Heart left ventricle (tissue), 16 donors: ENCODE data around the gene DAB2IP. TPM values are rescaled to one million over a fixed set of nuclear protein-coding genes. Genes with fewer than 3 reads are reported as not detected.
A peak's percentile ranks its signal among the peaks of the same experiment; 100 is the strongest.

ENCODE experiments used
- ATAC-seq, 4 donors: fragments of 200-7000 bp; cut with Tn5 transposase; one replicate each; pipeline ENCODE4 v1.9.1; 2020 to 2022; ENCODE audit warnings: moderate library complexity in 4 of 4, mild to moderate bottlenecking in 3 of 4, moderate number of reproducible peaks in 1 of 4
- DNase-seq, 5 donors: peaks; one replicate each; pipeline ENCODE4 v3.0.0-alpha.2; 2020
- H3K27ac ChIP-seq, 12 donors: fragments of 200-600 bp; sonication (generic) in 4 of 12; one replicate each; pipeline versions ENCODE4 v1.5.0 to v1.8.0; 2016 to 2022; ENCODE audit warnings: mild to moderate bottlenecking in 2 of 12
- H3K27me3 ChIP-seq, 9 donors: fragments of 200-600 bp; sonication (generic) in 2 of 9; one replicate each; pipeline versions ENCODE4 v1.5.1 to v1.8.0; 2016 to 2022; ENCODE audit warnings: mild to moderate bottlenecking in 3 of 9
- H3K36me3 ChIP-seq, 9 donors: fragments of 200-600 bp; sonication (generic) in 2 of 9; one replicate each; pipeline versions ENCODE4 v1.5.0 to v1.8.0; 2018 to 2022; ENCODE audit warnings: mild to moderate bottlenecking in 2 of 9
- H3K4me1 ChIP-seq, 12 donors: fragments of 200-600 bp; sonication (generic) in 4 of 12; one replicate each; pipeline versions ENCODE4 v1.5.0 to v1.8.0; 2016 to 2022; ENCODE audit warnings: mild to moderate bottlenecking in 3 of 12
- H3K4me3 ChIP-seq, 12 donors: fragments of 200-600 bp; sonication (generic) in 4 of 12; one replicate each; pipeline versions ENCODE4 v1.5.0 to v1.8.0; 2017 to 2022; ENCODE audit warnings: mild to moderate bottlenecking in 9 of 12, moderate library complexity in 4 of 12
- H3K9me3 ChIP-seq, 12 donors: fragments of 200-600 bp; sonication (generic) in 4 of 12; one replicate each; pipeline versions ENCODE4 v1.5.0 to v1.8.0; 2016 to 2022; ENCODE audit warnings: mild to moderate bottlenecking in 1 of 12
- POLR2A ChIP-seq, 2 donors: fragments of 450-650 bp; IDR thresholded peaks; one replicate each; pipeline ENCODE4 v1.6.1; 2017; ENCODE audit warnings: antibody characterized with exemption in 2 of 2, mild to moderate bottlenecking in 2 of 2, moderate library complexity in 2 of 2
- WGBS, 4 donors: extraction: QIAGEN DNeasy Blood & Tissue Kit in 2 of 4; methylation state at CpG; one replicate each; pipeline versions ENCODE4 v1.1.5 to v1.1.7; 2013 to 2018; 5-methylcytosine and 5-hydroxymethylcytosine counted together
- intact Hi-C, 10 donors: fragments of 100-400 bp; cut with DNase I; formaldehyde crosslinking; loops; one replicate each; pipeline versions ENCODE4 v1.11.1 to v1.14.2; 2022
- polyA plus RNA-seq, 2 donors: library from polyadenylated mRNA; stranded (reverse); fragments of 200-250 nt; gene quantifications; one replicate each; pipeline ENCODE4 v1.2.3, GENCODE V29; 2013
- total RNA-seq, 9 donors: library from RNA; depleted of rRNA in 2 of 9; stranded (reverse); fragments of >200 nt in 2 of 9; fragmentation: NEBNext Ultra II Directional in 3 of 9; extraction: Animal tissue kit (Norgen Biotek cat#: 25700) in 3 of 9; gene quantifications; one replicate each; pipeline versions ENCODE4 v1.1.0 to v1.2.4, GENCODE V29; 2016 to 2023
- TF ChIP-seq, protein P1 (sequence below), 12 donors: fragments of 200-600 bp; sonication (generic) in 4 of 12; IDR thresholded peaks; one replicate each; pipeline versions ENCODE4 v1.5.0 to v1.8.0; 2018 to 2022; ENCODE audit warnings: antibody characterized with exemption in 12 of 12, mild to moderate bottlenecking in 5 of 12
- donor health status: ischemic (EF 13 %, LVEDD 7.1; RV severe dilation, severe dysfunction).
- donor health status: healthy with polysubstance abuse.
- donor health status: DM: no; HTN: yes; CAD: no.
- donor health status: DM: no; HTN: no; CAD: no.
- donor health status: ischemic (EF 25% LVEDD 6.9; RV normal size, moderate dysfunction).
- donor health status: ischemic (EF 25% LVEDD 5.7; RV mildly dilated, moderate dysfunction).
- donor health status: healthy.
- donor health status: DM: yes; HTN: yes; CAD: no.
- donor health status: ischemic (EF 35%, LVEDD 5.7; RV mildly dilated, moderate dysfunction).
- donor health status: nonischemic (EF 11% LVEDD 7.7; RV severe dilation, severe dysfunction).
- donor health status: DM: yes; HTN: yes; CAD: no.
- donor health status: PGD.
- donor health status: ischemic (EF 29% LVEDD 5.4; RV normal size, mild dysfunction).
- donor health status: nonischemic (EF 23%, LVEDD 6.1; RV moderate dilation, normal function).

Gene DAB2IP
- total and polyA plus RNA-seq, 11 donors, result 30.9 to 103 (median 52.6) TPM

DNA sequence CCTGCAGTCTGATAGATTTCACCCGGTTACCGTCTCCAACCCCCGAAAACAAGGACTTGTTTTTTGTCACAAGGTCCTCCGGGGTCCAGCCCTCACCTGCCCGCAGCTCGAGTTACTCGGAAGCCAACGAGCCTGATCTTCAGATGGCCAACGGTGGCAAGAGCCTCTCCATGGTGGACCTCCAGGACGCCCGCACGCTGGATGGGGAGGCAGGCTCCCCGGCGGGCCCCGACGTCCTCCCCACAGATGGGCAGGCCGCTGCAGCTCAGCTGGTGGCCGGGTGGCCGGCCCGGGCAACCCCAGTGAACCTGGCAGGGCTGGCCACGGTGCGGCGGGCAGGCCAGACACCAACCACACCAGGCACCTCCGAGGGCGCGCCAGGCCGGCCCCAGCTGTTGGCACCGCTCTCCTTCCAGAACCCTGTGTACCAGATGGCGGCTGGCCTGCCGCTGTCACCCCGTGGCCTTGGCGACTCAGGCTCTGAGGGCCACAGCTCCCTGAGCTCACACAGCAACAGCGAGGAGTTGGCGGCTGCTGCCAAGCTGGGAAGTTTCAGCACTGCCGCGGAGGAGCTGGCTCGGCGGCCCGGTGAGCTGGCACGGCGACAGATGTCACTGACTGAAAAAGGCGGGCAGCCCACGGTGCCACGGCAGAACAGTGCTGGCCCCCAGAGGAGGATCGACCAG lies 121.3 kb downstream of the DAB2IP start:
- H3K36me3 ChIP-seq, result peaks cover 6 to 100% (median 89%) of the 10 kb centered on the region in 9 donors
- ATAC-seq, result peak; percentile 85 to 91 (median 88)

DNA sequence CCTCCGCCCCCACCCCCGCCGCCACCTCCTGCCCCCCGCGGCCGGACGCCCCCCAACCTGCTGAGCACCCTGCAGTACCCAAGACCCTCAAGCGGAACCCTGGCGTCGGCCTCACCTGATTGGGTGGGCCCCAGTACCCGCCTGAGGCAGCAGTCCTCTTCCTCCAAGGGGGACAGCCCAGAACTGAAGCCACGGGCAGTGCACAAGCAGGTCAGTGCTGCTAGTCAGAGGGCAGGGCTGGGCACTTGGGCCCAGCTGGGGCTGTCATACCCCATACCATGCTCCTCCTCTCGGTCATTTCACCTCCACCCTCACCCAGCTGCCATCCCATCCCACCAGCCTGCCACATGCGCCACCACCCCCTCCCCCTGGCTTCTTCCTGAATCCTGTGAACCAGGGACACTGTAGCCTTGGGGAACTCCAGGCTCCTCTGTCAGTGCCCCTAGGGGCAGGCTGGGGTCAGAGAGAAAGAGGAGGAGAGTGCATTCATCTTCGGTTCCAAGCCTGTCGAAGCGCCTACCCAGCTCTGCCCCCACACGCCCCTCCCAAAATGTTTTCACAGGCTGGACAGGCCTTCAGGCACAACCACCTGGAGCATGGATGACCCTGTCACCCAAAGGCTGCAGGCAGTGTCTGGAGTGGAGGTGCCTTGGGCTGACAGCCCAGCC lies 122.0 kb downstream of the DAB2IP start:
- WGBS, 4 donors, result 94 to 95% (median 94%) methylated on average over 6 to 18 of the region's 18 CpGs
- Histone ChIP-seq H3K27me3 (no peaks in the 10 kb centered on the region), H3K4me3 (no peak overlapping the region), H3K27ac (peak overlapping the region in 7 of 12 donors; percentile 10 to 77 (median 43)), H3K4me1 (peaks cover 0 to 63% (median 11%) of the 10 kb centered on the region in 12 donors), H3K9me3 (peaks cover 0 to 5% (median 0%) of the 10 kb centered on the region in 12 donors), H3K36me3 (peaks cover 6 to 100% (median 84%) of the 10 kb centered on the region in 9 donors)
- DNase-seq, result peak in 3 of 5 donors; percentile 8 to 23 (median 12)
- ATAC-seq, result no peak
- TF ChIP-seq, protein P1, sequence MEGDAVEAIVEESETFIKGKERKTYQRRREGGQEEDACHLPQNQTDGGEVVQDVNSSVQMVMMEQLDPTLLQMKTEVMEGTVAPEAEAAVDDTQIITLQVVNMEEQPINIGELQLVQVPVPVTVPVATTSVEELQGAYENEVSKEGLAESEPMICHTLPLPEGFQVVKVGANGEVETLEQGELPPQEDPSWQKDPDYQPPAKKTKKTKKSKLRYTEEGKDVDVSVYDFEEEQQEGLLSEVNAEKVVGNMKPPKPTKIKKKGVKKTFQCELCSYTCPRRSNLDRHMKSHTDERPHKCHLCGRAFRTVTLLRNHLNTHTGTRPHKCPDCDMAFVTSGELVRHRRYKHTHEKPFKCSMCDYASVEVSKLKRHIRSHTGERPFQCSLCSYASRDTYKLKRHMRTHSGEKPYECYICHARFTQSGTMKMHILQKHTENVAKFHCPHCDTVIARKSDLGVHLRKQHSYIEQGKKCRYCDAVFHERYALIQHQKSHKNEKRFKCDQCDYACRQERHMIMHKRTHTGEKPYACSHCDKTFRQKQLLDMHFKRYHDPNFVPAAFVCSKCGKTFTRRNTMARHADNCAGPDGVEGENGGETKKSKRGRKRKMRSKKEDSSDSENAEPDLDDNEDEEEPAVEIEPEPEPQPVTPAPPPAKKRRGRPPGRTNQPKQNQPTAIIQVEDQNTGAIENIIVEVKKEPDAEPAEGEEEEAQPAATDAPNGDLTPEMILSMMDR (IDR thresholded peaks at IDR 0.05), result no peak
- no peak for TF ChIP-seq POLR2A (IDR thresholded peaks at IDR 0.05)
- intact Hi-C loops, result no loop called here

More for the DNA sequence above, 121.3 kb downstream of the DAB2IP start:
- intact Hi-C loops, result no loop called here
- Histone ChIP-seq H3K27ac (peak overlapping the region in 9 of 12 donors; percentile 14 to 77 (median 40)), H3K4me1 (peaks cover 0 to 62% (median 7%) of the 10 kb centered on the region in 12 donors), H3K27me3 (no peaks in the 10 kb centered on the region), H3K9me3 (peaks cover 0 to under 1% (median 0%) of the 10 kb centered on the region in 12 donors), H3K4me3 (no peak overlapping the region)
- peak; percentile 56 to 91 (median 82) for DNase-seq
- no peak for TF ChIP-seq POLR2A (IDR thresholded peaks at IDR 0.05)
- TF ChIP-seq, protein P1 (IDR thresholded peaks at IDR 0.05), result no peak
- 79 to 96% (median 84%) methylated on average over 19 to 45 of the region's 45 CpGs for WGBS, 4 donors

DNA sequence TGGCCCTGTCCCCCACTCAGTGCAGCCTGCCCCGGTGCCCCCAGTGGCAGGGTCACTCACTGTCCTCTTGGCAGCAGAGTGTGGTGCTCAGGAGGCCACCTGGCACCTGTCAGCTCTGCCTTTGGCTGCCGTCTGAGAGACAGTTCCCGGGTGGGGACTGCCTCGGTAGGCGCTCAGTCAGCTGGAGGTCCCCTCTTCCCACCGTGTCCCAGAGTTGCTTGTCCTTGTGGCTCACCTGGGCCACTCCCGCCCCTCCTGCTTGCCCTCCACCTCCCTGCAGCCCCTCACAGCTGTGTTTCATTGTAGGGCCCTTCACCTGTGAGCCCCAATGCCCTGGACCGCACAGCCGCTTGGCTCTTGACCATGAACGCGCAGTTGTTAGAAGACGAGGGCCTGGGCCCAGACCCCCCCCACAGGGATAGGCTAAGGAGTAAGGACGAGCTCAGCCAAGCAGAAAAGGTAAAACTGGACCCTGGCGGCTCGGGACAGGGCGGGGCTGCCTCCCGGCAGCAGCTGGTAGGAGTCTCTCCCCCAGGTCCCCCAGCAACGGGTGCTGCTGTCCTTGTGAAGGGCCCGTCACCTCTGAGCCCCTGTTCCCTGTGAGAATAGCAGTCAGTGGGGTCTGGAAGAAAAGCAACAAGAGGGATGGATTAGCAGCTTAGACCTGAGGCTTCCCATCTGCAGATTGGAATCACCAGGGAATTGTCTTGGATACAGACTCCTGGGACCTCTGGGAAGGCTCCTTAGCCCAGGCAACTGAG lies 122.7 kb downstream of the DAB2IP start:
- Histone ChIP-seq H3K4me3 (no peak overlapping the region), H3K27me3 (no peaks in the 10 kb centered on the region), H3K9me3 (peaks cover 0 to 5% (median 0%) of the 10 kb centered on the region in 12 donors), H3K27ac (peak overlapping the region in 3 of 12 donors; percentile 14 to 77 (median 62)), H3K36me3 (peaks cover 6 to 93% (median 77%) of the 10 kb centered on the region in 9 donors), H3K4me1 (peaks cover 0 to 67% (median 17%) of the 10 kb centered on the region in 12 donors)
- DNase-seq (peak; percentile 8 to 60 (median 16)), ATAC-seq (no peak)
- intact Hi-C loops, result no loop called here
- no peak for TF ChIP-seq POLR2A (IDR thresholded peaks at IDR 0.05)
- TF ChIP-seq, protein P1 (IDR thresholded peaks at IDR 0.05), result no peak
- WGBS, 4 donors, result 87 to 90% (median 88%) methylated on average over 14 to 19 of the region's 19 CpGs
